Measurements from ENCODE around the gene NXNL1.
"Not testable (repeated sequence)": the region's sequence is repeated elsewhere in the genome, so short reads cannot be mapped to it uniquely, and the experiment has no call there.

Gene NXNL1, protein sequence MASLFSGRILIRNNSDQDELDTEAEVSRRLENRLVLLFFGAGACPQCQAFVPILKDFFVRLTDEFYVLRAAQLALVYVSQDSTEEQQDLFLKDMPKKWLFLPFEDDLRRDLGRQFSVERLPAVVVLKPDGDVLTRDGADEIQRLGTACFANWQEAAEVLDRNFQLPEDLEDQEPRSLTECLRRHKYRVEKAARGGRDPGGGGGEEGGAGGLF

GRCh38 chr19:17460372-17461230 lies at the start of gene NXNL1:
TSS of gene NXNL1 (minus strand) at chr19:17460926. CDS start at chr19:17460869, 57 bp downstream.
- no peak for DNase-seq

GRCh38 chr19:17508558-17508933 lies 47.8 kb upstream of the NXNL1 start:
- not testable (repeated sequence) for DNase-seq

DNA sequence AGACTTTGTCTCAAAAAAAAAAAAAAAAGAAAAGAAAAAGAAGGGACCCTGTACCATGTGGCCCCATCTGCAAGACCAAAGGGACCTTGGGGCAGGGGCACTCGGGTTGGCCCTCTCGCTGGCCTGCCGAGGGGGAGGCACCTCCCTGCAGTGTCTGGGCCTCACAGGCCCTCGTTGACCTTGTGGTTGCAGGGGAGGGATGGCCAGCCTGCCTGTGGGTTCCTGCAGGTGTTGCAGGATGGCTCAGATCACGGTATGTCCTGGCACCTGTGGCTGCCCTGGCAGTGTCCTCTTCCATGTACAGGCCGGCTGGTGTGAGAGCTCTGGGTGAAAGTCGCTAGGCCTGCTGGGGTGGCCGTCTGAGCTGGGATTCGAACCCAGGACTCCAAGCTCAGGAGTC lies 46.0 kb upstream of the NXNL1 start:
- DNase-seq: no peak

GRCh38 chr19:17505223-17505622 lies 44.5 kb upstream of the NXNL1 start:
- no peak for DNase-seq

- no peak for DNase-seq
These were observed 43.7 kb upstream of the NXNL1 start for GRCh38 chr19:17504456-17504855.

- no peak for DNase-seq
These were observed 43.3 kb upstream of the NXNL1 start for GRCh38 chr19:17504030-17504429.

DNA sequence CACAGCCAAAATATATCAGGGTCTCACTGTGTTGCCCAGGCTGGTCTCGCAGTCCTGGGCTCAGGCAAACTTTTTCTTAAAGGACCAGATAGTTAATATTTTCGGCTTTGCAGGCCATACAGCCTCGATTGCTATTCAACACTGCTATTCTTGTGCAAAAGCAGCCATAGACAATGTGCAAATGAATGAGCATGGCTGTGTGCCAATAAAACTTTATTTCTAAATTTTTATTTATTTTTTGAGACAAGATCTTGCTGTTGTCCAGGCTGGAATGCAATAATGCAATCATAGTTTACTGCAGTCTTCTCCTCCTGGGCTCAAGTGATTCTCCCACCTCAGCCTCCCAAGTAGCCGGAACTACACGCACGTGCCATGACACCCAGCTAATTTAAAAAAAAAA lies 42.5 kb upstream of the NXNL1 start:
- no peak for DNase-seq

DNA sequence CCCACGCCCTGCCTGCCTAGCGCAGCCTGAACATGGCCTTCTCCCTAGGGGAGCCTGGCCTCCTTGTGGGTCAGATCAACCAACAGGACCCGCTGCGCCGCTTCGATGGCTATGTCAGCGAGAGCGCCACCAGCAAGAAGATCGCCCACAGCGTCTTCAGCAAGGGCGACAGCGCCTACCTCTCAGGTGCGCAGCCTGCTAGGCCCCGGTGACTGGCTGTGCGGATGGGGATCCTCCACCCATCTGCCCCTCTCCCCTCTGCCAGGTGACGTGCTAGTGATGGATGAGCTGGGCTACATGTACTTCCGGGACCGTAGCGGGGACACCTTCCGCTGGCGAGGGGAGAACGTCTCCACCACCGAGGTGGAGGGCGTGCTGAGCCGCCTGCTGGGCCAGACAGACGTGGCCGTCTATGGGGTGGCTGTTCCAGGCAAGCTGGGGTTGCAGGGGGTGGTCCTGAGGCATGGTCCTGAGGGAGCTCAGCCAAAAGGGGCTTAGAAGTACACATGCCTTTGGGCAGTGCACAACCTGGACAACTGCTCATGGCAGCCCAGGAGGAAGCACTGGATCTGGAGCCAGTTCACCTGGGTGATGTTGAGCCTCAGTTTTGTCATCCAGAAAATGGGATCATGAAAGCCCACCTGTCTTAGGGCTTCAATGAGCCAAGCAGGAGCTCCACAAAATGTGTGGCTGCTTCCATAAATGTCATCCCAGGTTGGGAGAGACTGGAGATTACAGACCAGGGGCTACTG lies 39.9 kb upstream of the NXNL1 start:
- DNase-seq: no peak

GRCh38 chr19:17499648-17500446 lies 39.1 kb upstream of the NXNL1 start:
- DNase-seq: no peak

GRCh38 chr19:17499025-17499424 lies 38.3 kb upstream of the NXNL1 start:
- DNase-seq: not testable (repeated sequence)

- no peak for DNase-seq
These were observed 36.5 kb upstream of the NXNL1 start for GRCh38 chr19:17497149-17497798.

DNA sequence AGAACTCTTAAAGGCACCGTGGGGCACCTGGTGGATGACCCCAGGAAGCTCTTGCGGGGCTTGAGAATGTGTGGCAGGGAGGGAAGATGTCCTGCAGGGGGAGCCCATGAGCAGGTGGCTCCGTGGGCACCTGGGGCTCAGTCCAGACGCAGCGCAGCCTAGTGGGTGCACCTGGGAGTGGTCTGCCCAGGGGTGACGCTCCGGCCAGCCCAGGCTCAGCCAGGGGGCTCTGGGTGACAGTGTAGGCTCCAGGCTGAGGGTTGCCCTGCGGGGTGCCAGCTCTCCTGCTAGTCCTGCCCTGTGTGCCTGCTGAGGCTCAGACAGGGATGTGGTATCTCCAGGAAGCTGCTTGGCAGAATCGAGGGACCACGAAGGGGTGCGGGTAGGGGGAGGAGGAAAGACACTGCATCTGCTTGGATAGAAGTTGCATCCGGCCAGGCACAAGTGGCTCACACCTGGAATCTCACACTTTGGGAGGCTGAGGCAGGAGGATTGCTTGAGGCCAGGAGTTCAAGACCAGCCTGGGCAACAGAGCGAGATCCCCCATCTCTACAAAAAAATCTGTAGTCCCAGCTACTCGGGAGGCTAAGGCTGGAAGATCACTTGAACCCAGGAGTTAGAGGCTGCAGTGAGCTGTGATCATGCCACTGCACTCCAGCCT lies 35.7 kb upstream of the NXNL1 start:
- DNase-seq: no peak

- no peak for DNase-seq
These were observed 35.0 kb upstream of the NXNL1 start for GRCh38 chr19:17495639-17496296.

GRCh38 chr19:17491287-17491686 lies 30.6 kb upstream of the NXNL1 start:
- DNase-seq: no peak

DNA sequence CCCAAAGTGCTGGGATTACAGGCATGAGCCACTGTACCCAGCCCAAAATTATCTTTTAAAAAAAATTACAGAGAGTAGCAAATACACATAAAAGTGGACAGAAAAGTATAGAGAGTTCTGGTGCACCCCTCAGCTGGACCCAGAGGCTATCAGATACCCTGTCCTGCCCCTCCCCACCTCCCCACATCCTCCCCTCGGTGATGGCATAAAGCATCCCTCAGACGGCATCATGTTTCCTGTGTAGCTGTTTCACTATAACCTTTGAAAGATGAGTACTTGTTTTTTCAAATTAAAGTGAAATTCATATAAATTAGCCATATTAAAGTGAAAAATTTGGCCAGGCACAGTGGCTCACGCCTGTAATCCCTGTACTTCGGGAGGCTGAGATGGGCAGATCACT lies 29.7 kb upstream of the NXNL1 start:
- DNase-seq: no peak

DNA sequence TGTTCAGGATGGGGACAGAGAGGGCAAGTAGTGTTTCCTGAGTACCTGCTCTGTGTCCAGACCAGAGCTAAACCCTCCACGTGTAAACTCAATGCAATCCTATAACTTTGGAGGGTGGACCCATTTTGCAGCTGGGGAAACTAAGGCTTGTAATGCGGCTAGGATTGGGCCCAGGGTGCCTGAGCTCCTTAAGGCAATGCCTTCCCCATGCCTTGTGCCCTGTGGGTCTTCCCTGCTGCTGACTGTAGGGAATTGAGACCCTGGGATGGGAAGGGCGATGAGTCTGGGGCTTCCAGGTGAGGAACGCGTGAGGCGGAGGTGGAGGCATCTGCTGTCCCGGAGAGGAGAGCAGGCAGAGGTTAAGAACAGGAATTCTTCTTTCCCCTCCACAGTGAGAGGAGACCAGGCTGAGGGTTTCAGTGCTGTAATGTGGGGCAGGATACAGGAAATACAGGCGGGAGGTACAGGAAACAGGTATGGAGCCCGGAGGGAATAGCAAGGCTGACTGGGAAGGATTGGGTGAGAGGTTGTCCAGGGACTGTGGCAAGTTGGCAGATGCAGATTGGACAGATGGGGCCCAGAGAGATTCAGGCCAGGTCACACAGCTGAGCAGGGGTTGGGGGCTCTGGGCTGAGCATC lies 28.8 kb upstream of the NXNL1 start:
- DNase-seq: no peak

DNA sequence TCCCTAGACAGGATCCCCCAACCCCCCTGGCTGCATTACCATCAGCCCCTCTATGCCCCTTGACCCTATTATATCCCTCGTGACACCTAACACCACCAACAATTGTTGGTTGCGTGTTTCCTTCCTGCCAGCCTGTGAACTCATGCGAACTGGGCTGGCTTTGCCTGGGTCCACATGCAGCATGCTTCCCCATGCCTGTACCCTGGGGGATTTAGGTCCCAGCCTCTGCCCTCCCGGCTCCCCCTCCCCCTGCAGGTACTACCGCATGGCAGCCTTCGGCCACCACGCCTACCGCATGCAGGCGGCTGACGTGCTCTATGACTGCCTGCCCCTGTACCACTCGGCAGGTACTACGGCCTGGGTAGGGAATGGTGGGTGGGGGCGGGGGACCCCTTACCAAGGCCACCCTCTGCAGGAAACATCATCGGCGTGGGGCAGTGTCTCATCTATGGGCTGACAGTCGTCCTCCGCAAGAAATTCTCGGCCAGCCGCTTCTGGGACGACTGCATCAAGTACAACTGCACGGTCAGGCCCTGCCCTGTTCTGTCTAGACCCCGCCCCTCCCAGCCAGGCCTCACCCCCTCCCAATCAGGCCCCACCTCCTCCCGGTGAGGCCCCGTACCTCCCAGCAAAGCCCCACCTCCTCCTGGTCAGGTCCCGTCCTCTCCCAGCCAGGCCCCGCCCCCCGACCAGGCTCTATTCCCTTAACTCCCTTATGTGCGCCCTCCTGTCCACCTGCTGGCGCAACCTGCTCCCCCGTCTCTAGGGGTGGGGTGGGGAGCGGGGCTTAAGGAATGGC lies 28.1 kb upstream of the NXNL1 start:
- DNase-seq: no peak

DNA sequence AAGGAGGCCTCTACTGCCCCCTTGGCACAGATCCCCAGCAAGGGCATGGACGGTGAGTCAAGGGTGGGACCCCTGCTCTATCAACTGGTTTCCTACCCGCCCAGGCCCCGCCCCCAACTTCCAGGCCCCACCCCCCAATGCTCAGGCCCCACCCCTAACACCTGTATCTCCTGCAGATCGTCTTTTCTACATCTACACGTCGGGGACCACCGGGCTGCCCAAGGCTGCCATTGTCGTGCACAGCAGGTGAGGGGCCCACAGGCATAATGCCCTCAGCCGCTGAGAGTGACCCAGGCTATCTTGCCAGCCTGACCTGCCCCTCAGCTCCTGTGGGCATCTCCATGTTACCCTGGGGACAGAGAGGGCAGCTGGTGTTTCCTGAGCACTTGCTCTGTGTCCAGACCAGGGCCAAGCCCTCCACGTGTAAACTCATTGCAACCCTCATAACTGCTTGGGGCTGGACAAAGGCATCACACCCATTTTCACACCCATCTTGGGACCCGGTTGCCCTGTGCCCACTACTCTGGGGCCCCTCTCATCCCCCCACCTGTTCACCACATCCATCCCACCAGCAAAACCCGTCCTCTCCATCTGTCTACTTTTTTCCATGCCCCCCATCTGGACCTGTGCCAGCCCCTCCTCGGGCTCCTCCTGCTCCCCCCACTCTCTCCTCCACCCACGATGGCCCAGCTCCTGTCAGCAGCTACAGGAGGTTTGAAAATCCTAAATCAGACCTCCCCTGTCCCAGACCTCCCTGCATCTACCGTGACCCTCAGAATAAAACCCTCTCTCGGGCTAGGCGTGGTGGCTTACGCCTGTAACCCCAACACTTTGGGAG lies 26.8 kb upstream of the NXNL1 start:
- DNase-seq: no peak
